GM23248 (cell line): ENCODE results near the gene LOXHD1. TPM values are rescaled to one million over a fixed set of nuclear protein-coding genes. Genes with fewer than 3 reads are reported as not detected.

Experiments used
- DNase-seq: peaks from one replicate; pipeline ENCODE4 v3.0.0-alpha.2; 2015
- H2AFZ ChIP-seq: fragments of 200-600 bp; sonication (generic); 2 replicates; pipeline ENCODE4 v1.6.1; 2016; ENCODE audit warnings: antibody characterized with exemption
- H3F3A ChIP-seq: fragments of 200-600 bp; sonication (generic); 2 replicates; pipeline ENCODE4 v1.6.1; 2016; ENCODE audit warnings: mild to moderate bottlenecking, antibody characterized with exemption, mixed run types; ENCODE audit not compliant: insufficient read depth
- H3K27ac ChIP-seq: fragments of 200-600 bp; sonication (generic); 2 replicates; pipeline ENCODE4 v1.5.1; 2016; ENCODE audit warnings: mild to moderate bottlenecking
- H3K27me3 ChIP-seq: fragments of 200-600 bp; sonication (generic); replicated peaks from 2 replicates; pipeline ENCODE4 v1.6.1; 2016; ENCODE audit warnings: mild to moderate bottlenecking; ENCODE audit not compliant: insufficient read depth
- H3K36me3 ChIP-seq: fragments of 200-600 bp; sonication (generic); 2 replicates; pipeline ENCODE4 v1.6.1; 2016; ENCODE audit warnings: low read depth, mild to moderate bottlenecking
- H3K4me1 ChIP-seq: fragments of 200-600 bp; sonication (generic); 2 replicates; pipeline ENCODE4 v1.6.1; 2016; ENCODE audit warnings: mild to moderate bottlenecking; ENCODE audit not compliant: insufficient read depth
- H3K4me2 ChIP-seq: fragments of 200-600 bp; sonication (generic); one replicate; pipeline ENCODE4 v1.6.1; 2016; ENCODE audit warnings: mild to moderate bottlenecking; ENCODE audit not compliant: unreplicated experiment
- H3K4me3 ChIP-seq: fragments of 200-600 bp; sonication (generic); 2 replicates; pipeline ENCODE4 v1.5.1; 2016; ENCODE audit warnings: mild to moderate bottlenecking
- H3K79me2 ChIP-seq: fragments of 200-600 bp; sonication (generic); 2 replicates; pipeline ENCODE4 v1.6.1; 2016; ENCODE audit warnings: mild to moderate bottlenecking; ENCODE audit not compliant: insufficient read depth
- H3K9ac ChIP-seq: fragments of 200-600 bp; sonication (generic); 2 replicates; pipeline ENCODE4 v1.6.1; 2016; ENCODE audit warnings: mild to moderate bottlenecking
- H3K9me2 ChIP-seq: fragments of 200-600 bp; sonication (generic); 2 replicates; pipeline ENCODE4 v1.6.1; 2016; ENCODE audit warnings: mixed run types, mild to moderate bottlenecking, moderate library complexity; ENCODE audit not compliant: insufficient read depth
- H3K9me3 ChIP-seq: fragments of 200-600 bp; sonication (generic); one replicate; pipeline ENCODE4 v1.6.1; 2017; ENCODE audit warnings: low read depth
- H4K20me1 ChIP-seq: fragments of 200-600 bp; sonication (generic); 2 replicates; pipeline ENCODE4 v1.6.0; 2016; ENCODE audit not compliant: insufficient read depth
- EZH2 ChIP-seq: fragments of 200-600 bp; sonication (generic); IDR thresholded peaks from 2 replicates; pipeline ENCODE4 v1.6.1; 2018; ENCODE audit warnings: antibody characterized with exemption, mild to moderate bottlenecking; ENCODE audit not compliant: insufficient read depth, poor library complexity, severe bottlenecking
- EZH2phosphoT487 ChIP-seq: fragments of 200-600 bp; sonication (generic); IDR thresholded peaks from 2 replicates; pipeline ENCODE4 v1.6.1; 2018; ENCODE audit warnings: antibody characterized with exemption, moderate library complexity, mild to moderate bottlenecking, low read depth; ENCODE audit not compliant: insufficient read depth
- WGBS, 2 experiments: methylation state at CpG; one replicate each; pipeline ENCODE4 v1.1.6; 2015 to 2017; ENCODE audit warnings: low lambda C conversion rate in 2 of 2, low coverage in 1 of 2; ENCODE audit errors: missing lambda C conversion rate in 2 of 2; 5-methylcytosine and 5-hydroxymethylcytosine counted together
- in situ Hi-C: fragments of 300-500 bp; cut with MboI; formaldehyde crosslinking; loops from 2 replicates; pipeline ENCODE4 v1.15.0; 2020
- polyA plus RNA-seq: library from polyadenylated mRNA; unstranded; fragments of >200 nt; fragmentation: Nextera tagmentation; extraction: Ambion mirVana; gene quantifications from 2 replicates; pipeline ENCODE4 v1.2.1, GENCODE V29; 2016
- total RNA-seq: library from RNA; depleted of rRNA; stranded (reverse); fragments of >200 nt; shearing (Covaris generic); gene quantifications from 2 replicates; pipeline ENCODE4 v1.2.3, GENCODE V29; 2014

The LOXHD1 gene
- total and polyA plus RNA-seq, 2 experiments from 2014 or later, result not detected

- DNase-seq, result peak; percentile 25
- 0 out of 2 replicates have a peak, but pooled peaks cover 4% of the 10 kb centered on the region for H3K4me1 ChIP-seq
- TF ChIP-seq EZH2 (no peak), EZH2phosphoT487 (no peak)
- H3K9me2 ChIP-seq, result no peaks in the 10 kb centered on the region
- H3F3A ChIP-seq, result no peaks in the 10 kb centered on the region
- in situ Hi-C loops, result no loop called here
- H4K20me1 ChIP-seq, result no peaks in the 10 kb centered on the region
- H3K4me2 ChIP-seq, result peak overlapping the region; percentile 7
- no peaks in the 10 kb centered on the region for H3K79me2 ChIP-seq
- no peak overlapping the region for H3K27ac ChIP-seq
- WGBS, 2 experiments, result 14 to 21% methylated on average over 9 to 10 of the region's 10 CpGs
- H3K9ac ChIP-seq, result no peak overlapping the region
- 0 out of 2 replicates have a peak, but pooled peaks cover 4% of the 10 kb centered on the region for H3K27me3 ChIP-seq
- H3K9me3 ChIP-seq, result no peaks in the 10 kb centered on the region
- H3K36me3 ChIP-seq, result no peaks in the 10 kb centered on the region
- peak overlapping the region; percentile 77 for H2AFZ ChIP-seq
- no peak overlapping the region for H3K4me3 ChIP-seq
Observed at GRCh38 chr18:46623541-46623940, 33.5 kb downstream of the LOXHD1 start.

GRCh38 chr18:46622999-46623398 lies 34.0 kb downstream of the LOXHD1 start:
- H3K4me3 ChIP-seq, result no peak overlapping the region
- no peaks in the 10 kb centered on the region for H3K36me3 ChIP-seq
- H3K27ac ChIP-seq, result no peak overlapping the region
- H3K9me2 ChIP-seq, result no peaks in the 10 kb centered on the region
- 0 out of 2 replicates have a peak, but pooled peaks cover 4% of the 10 kb centered on the region for H3K27me3 ChIP-seq
- no peaks in the 10 kb centered on the region for H4K20me1 ChIP-seq
- TF ChIP-seq EZH2 (no peak), EZH2phosphoT487 (no peak)
- WGBS, 2 experiments, result 86% methylated on average over 3 of the region's 3 CpGs
- H3K4me2 ChIP-seq, result no peak overlapping the region
- H3K79me2 ChIP-seq, result no peaks in the 10 kb centered on the region
- DNase-seq, result peak; percentile 30
- 0 out of 2 replicates have a peak, but pooled peaks cover 4% of the 10 kb centered on the region for H3K4me1 ChIP-seq
- H2AFZ ChIP-seq, result peak overlapping the region; percentile 77; the same call in 1 of the 2 replicates
- H3K9me3 ChIP-seq, result no peaks in the 10 kb centered on the region
- in situ Hi-C loops, result no loop called here
- H3K9ac ChIP-seq, result no peak overlapping the region
- H3F3A ChIP-seq, result no peaks in the 10 kb centered on the region

- Histone ChIP-seq H3K9me2 (no peaks in the 10 kb centered on the region), H3K27ac (no peak overlapping the region), H3K36me3 (no peaks in the 10 kb centered on the region), H2AFZ (no peak overlapping the region), H3F3A (no peaks in the 10 kb centered on the region), H4K20me1 (no peaks in the 10 kb centered on the region), H3K4me1 (0 out of 2 replicates have a peak, but pooled peaks cover 4% of the 10 kb centered on the region), H3K27me3 (0 out of 2 replicates have a peak, but pooled peaks cover 4% of the 10 kb centered on the region), H3K9me3 (no peaks in the 10 kb centered on the region), H3K4me2 (no peak overlapping the region), H3K9ac (no peak overlapping the region), H3K79me2 (no peaks in the 10 kb centered on the region), H3K4me3 (no peak overlapping the region)
- DNase-seq, result no peak
- TF ChIP-seq EZH2phosphoT487 (no peak), EZH2 (no peak)
- in situ Hi-C loops, result no loop called here
- WGBS, 2 experiments, result 82 to 84% methylated on average over 4 of the region's 4 CpGs
Observed at GRCh38 chr18:46622451-46622850, 34.6 kb downstream of the LOXHD1 start.

- Histone ChIP-seq H2AFZ (no peak overlapping the region), H3K79me2 (no peaks in the 10 kb centered on the region), H3K27me3 (0 out of 2 replicates have a peak, but pooled peaks cover 1% of the 10 kb centered on the region), H3K4me2 (no peak overlapping the region), H3K27ac (no peak overlapping the region), H3K4me1 (0 out of 2 replicates have a peak, but pooled peaks cover 4% of the 10 kb centered on the region), H4K20me1 (no peaks in the 10 kb centered on the region), H3F3A (no peaks in the 10 kb centered on the region), H3K36me3 (no peaks in the 10 kb centered on the region), H3K4me3 (no peak overlapping the region), H3K9me3 (no peaks in the 10 kb centered on the region), H3K9ac (no peak overlapping the region), H3K9me2 (no peaks in the 10 kb centered on the region)
- TF ChIP-seq EZH2phosphoT487, result no peak
- TF ChIP-seq EZH2, result no peak
- WGBS, 2 experiments, result 40 to 47% methylated on average over 2 of the region's 2 CpGs
- DNase-seq, result no peak
- in situ Hi-C loops, result no loop called here
Observed at GRCh38 chr18:46621871-46622270, 35.1 kb downstream of the LOXHD1 start.
